Liver (tissue), 9 donors: ENCODE results near the gene GLI2. TPM values are rescaled to one million over a fixed set of nuclear protein-coding genes. Genes with fewer than 3 reads are reported as not detected.

ENCODE experiments used
- DNase-seq: peaks from one replicate; pipeline ENCODE4 v3.0.0-alpha.2; 2017; ENCODE audit warnings: low spot score
- H3K27ac ChIP-seq, 2 donors: one replicate each; pipeline ENCODE4 v1.7.0; 2013; ENCODE audit warnings: inconsistent platforms in 2 of 2, low read length in 2 of 2, control low read depth in 1 of 2, low read depth in 1 of 2, mild to moderate bottlenecking in 1 of 2
- H3K27me3 ChIP-seq, 4 donors: one replicate each; pipeline versions ENCODE4 v1.6.1 to v1.7.0; 2013; ENCODE audit warnings: low read length in 3 of 4, inconsistent platforms in 1 of 4, mild to moderate bottlenecking in 1 of 4, moderate library complexity in 1 of 4; ENCODE audit not compliant: control insufficient read depth in 4 of 4, insufficient read depth in 4 of 4
- H3K36me3 ChIP-seq, 4 donors: one replicate each; pipeline versions ENCODE4 v1.6.1 to v1.7.0; 2013; ENCODE audit warnings: low read length in 3 of 4, mild to moderate bottlenecking in 3 of 4, low read depth in 1 of 4, moderate library complexity in 1 of 4; ENCODE audit not compliant: control insufficient read depth in 4 of 4, insufficient read depth in 3 of 4
- H3K4me1 ChIP-seq, 4 donors: one replicate each; pipeline versions ENCODE4 v1.6.1 to v1.7.0; 2013; ENCODE audit warnings: low read length in 3 of 4, mild to moderate bottlenecking in 3 of 4, moderate library complexity in 1 of 4; ENCODE audit not compliant: control insufficient read depth in 4 of 4, insufficient read depth in 4 of 4
- H3K4me3 ChIP-seq, 3 donors: one replicate each; pipeline versions ENCODE4 v1.6.1 to v1.7.0; 2013; ENCODE audit warnings: low read length in 3 of 3, control low read depth in 1 of 3, low read depth in 1 of 3, mild to moderate bottlenecking in 1 of 3
- H3K9ac ChIP-seq, 2 donors: one replicate each; pipeline ENCODE4 v1.7.0; 2013; ENCODE audit warnings: low read length in 2 of 2, mild to moderate bottlenecking in 2 of 2, moderate library complexity in 2 of 2, control low read depth in 1 of 2, low read depth in 1 of 2
- H3K9me3 ChIP-seq, 4 donors: one replicate each; pipeline versions ENCODE4 v1.6.1 to v1.7.0; 2013; ENCODE audit warnings: low read length in 3 of 4; ENCODE audit not compliant: control insufficient read depth in 4 of 4
- EGR1 ChIP-seq, 2 donors: IDR thresholded peaks; 2 replicates each; pipeline ENCODE4 v1.6.1; 2016 to 2018; ENCODE audit warnings: antibody characterized with exemption in 2 of 2, low read depth in 2 of 2
- FOXA1 ChIP-seq: IDR thresholded peaks from 2 replicates; pipeline ENCODE4 v1.6.1; 2016; ENCODE audit warnings: antibody characterized with exemption
- FOXA2 ChIP-seq: IDR thresholded peaks from 2 replicates; pipeline ENCODE4 v1.6.1; 2016; ENCODE audit warnings: antibody characterized with exemption
- GABPA ChIP-seq, 2 donors: IDR thresholded peaks in 1 of 2; conservative IDR thresholded peaks in 1 of 2; 2 replicates each; pipeline ENCODE4 v1.6.1; 2016; ENCODE audit warnings: antibody characterized with exemption in 2 of 2, mild to moderate bottlenecking in 1 of 2, moderate library complexity in 1 of 2
- HNF4A ChIP-seq, 2 donors: conservative IDR thresholded peaks; 2 replicates each; pipeline ENCODE4 v1.6.1; 2016; ENCODE audit warnings: antibody characterized with exemption in 2 of 2, mild to moderate bottlenecking in 2 of 2
- HNF4G ChIP-seq: IDR thresholded peaks from 2 replicates; pipeline ENCODE4 v1.6.1; 2016; ENCODE audit warnings: antibody characterized with exemption
- JUND ChIP-seq, 2 donors: IDR thresholded peaks; 2 replicates each; pipeline ENCODE4 v1.6.1; 2016; ENCODE audit warnings: antibody characterized with exemption in 2 of 2
- NR2F2 ChIP-seq: IDR thresholded peaks from 2 replicates; pipeline ENCODE4 v1.6.1; 2016; ENCODE audit warnings: antibody characterized with exemption
- RAD21 ChIP-seq, 2 donors: IDR thresholded peaks; 2 replicates each; pipeline ENCODE4 v1.6.1; 2016; ENCODE audit warnings: antibody characterized with exemption in 2 of 2, mild to moderate bottlenecking in 2 of 2
- RXRA ChIP-seq, 2 donors: IDR thresholded peaks; 2 replicates each; pipeline ENCODE4 v1.6.1; 2017 to 2018; ENCODE audit warnings: antibody characterized with exemption in 2 of 2, mild to moderate bottlenecking in 1 of 2
- SP1 ChIP-seq: IDR thresholded peaks from 2 replicates; pipeline ENCODE4 v1.6.1; 2018; ENCODE audit warnings: antibody characterized with exemption, mild to moderate bottlenecking
- TAF1 ChIP-seq: conservative IDR thresholded peaks from 2 replicates; pipeline ENCODE4 v1.6.1; 2016; ENCODE audit warnings: antibody characterized with exemption, mild to moderate bottlenecking
- YY1 ChIP-seq: IDR thresholded peaks from 2 replicates; pipeline ENCODE4 v1.6.1; 2016; ENCODE audit warnings: antibody characterized with exemption, mild to moderate bottlenecking
- WGBS: extraction: QIAGEN DNeasy Blood & Tissue Kit; methylation state at CpG from one replicate; pipeline ENCODE4 v1.1.7; 2013; 5-methylcytosine and 5-hydroxymethylcytosine counted together
- polyA plus RNA-seq, 2 donors: library from polyadenylated mRNA; stranded (reverse) in 1 of 2; unstranded in 1 of 2; fragments of 200-250 nt in 1 of 2; fragments of >200 nt in 1 of 2; fragmentation: Nextera tagmentation in 1 of 2; extraction: Ambion mirVana in 1 of 2; gene quantifications; one replicate each; pipeline versions ENCODE4 v1.2.1 to v1.2.3, GENCODE V29; 2013 to 2015
- total RNA-seq, 2 donors: library from RNA; depleted of rRNA; stranded (reverse); fragments of >200 nt; gene quantifications; one replicate each; pipeline ENCODE4 v1.2.3, GENCODE V29; 2014
- TF ChIP-seq, protein P1 (sequence below): IDR thresholded peaks from 2 replicates; pipeline ENCODE4 v1.6.1; 2016; ENCODE audit warnings: antibody characterized with exemption
- TF ChIP-seq, protein P2 (sequence below): IDR thresholded peaks from 2 replicates; pipeline ENCODE4 v1.6.1; 2016; ENCODE audit warnings: antibody characterized with exemption
- TF ChIP-seq, protein P3 (sequence below): IDR thresholded peaks from 2 replicates; pipeline ENCODE4 v1.6.1; 2016; ENCODE audit warnings: antibody characterized with exemption
- TF ChIP-seq, protein P4 (sequence below): fragments of 150-350 bp; IDR thresholded peaks from 2 replicates; pipeline ENCODE4 v1.5.1; 2017; ENCODE audit warnings: improper control_type of control experiment, low read depth, low read length; ENCODE audit not compliant: missing input control
- donor health status: healthy.
- donor health status: healthy.
- donor health status: healthy.
- donor health status: healthy.
- donor health status: healthy.

The GLI2 gene
- total and polyA plus RNA-seq, 4 donors: 0.04 to 0.16 (median 0.11) TPM

DNA sequence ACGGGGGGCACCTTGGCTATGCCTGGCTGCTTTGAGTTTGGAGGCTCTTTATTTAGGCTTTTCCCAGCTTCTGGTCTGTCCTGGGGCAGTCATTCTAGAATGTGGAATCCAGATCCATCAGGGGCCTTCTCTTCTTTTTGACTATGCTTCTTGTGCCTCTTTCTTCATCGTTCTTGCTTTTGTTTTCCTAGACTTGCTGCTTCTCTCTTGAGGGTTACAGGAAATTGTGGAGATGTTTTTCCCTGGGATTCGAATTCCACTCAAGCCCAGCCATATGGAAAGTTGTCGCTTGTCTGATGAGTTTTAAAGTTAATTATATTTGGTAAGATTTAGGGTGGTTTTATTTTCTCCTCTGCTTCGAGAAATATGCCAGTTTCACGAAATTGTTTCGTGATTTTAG is 2.4 kb downstream of the GLI2 start:
- Histone ChIP-seq H3K4me1 (peaks cover 14 to 29% (median 23%) of the 10 kb centered on the region in 4 donors), H3K4me3 (peak overlapping the region in 1 of 3 donors; percentile 38), H3K9me3 (no peaks in the 10 kb centered on the region), H3K27me3 (peaks cover 10 to 30% (median 24%) of the 10 kb centered on the region in 4 donors), H3K36me3 (no peaks in the 10 kb centered on the region), H3K27ac (no peak overlapping the region), H3K9ac (no peak overlapping the region)
- TF ChIP-seq EGR1 (IDR thresholded peaks at IDR 0.05; ENCODE audit: low read depth in 2 of 2) (no peak), FOXA2 (no peak), SP1 (no peak), YY1 (no peak), RXRA (IDR thresholded peaks at IDR 0.05) (no peak), JUND (IDR thresholded peaks at IDR 0.05) (no peak), NR2F2 (no peak), HNF4A (conservative IDR thresholded peaks at IDR 0.05) (no peak), RAD21 (IDR thresholded peaks at IDR 0.05) (no peak), FOXA1 (no peak), GABPA (IDR thresholded peaks at IDR 0.05 in 1 of 2, conservative IDR thresholded peaks at IDR 0.05 in 1 of 2) (no peak), HNF4G (no peak), TAF1 (no peak)
- TF ChIP-seq, protein P1, sequence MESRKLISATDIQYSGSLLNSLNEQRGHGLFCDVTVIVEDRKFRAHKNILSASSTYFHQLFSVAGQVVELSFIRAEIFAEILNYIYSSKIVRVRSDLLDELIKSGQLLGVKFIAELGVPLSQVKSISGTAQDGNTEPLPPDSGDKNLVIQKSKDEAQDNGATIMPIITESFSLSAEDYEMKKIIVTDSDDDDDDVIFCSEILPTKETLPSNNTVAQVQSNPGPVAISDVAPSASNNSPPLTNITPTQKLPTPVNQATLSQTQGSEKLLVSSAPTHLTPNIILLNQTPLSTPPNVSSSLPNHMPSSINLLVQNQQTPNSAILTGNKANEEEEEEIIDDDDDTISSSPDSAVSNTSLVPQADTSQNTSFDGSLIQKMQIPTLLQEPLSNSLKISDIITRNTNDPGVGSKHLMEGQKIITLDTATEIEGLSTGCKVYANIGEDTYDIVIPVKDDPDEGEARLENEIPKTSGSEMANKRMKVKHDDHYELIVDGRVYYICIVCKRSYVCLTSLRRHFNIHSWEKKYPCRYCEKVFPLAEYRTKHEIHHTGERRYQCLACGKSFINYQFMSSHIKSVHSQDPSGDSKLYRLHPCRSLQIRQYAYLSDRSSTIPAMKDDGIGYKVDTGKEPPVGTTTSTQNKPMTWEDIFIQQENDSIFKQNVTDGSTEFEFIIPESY: no peak
- TF ChIP-seq, protein P2, sequence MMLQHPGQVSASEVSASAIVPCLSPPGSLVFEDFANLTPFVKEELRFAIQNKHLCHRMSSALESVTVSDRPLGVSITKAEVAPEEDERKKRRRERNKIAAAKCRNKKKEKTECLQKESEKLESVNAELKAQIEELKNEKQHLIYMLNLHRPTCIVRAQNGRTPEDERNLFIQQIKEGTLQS: no peak
- TF ChIP-seq, protein P3, sequence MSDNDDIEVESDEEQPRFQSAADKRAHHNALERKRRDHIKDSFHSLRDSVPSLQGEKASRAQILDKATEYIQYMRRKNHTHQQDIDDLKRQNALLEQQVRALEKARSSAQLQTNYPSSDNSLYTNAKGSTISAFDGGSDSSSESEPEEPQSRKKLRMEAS: no peak
- TF ChIP-seq, protein P4, sequence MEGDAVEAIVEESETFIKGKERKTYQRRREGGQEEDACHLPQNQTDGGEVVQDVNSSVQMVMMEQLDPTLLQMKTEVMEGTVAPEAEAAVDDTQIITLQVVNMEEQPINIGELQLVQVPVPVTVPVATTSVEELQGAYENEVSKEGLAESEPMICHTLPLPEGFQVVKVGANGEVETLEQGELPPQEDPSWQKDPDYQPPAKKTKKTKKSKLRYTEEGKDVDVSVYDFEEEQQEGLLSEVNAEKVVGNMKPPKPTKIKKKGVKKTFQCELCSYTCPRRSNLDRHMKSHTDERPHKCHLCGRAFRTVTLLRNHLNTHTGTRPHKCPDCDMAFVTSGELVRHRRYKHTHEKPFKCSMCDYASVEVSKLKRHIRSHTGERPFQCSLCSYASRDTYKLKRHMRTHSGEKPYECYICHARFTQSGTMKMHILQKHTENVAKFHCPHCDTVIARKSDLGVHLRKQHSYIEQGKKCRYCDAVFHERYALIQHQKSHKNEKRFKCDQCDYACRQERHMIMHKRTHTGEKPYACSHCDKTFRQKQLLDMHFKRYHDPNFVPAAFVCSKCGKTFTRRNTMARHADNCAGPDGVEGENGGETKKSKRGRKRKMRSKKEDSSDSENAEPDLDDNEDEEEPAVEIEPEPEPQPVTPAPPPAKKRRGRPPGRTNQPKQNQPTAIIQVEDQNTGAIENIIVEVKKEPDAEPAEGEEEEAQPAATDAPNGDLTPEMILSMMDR: no peak
- DNase-seq: no peak
- WGBS: 40% methylated on average over 7 of the region's 7 CpGs

DNA sequence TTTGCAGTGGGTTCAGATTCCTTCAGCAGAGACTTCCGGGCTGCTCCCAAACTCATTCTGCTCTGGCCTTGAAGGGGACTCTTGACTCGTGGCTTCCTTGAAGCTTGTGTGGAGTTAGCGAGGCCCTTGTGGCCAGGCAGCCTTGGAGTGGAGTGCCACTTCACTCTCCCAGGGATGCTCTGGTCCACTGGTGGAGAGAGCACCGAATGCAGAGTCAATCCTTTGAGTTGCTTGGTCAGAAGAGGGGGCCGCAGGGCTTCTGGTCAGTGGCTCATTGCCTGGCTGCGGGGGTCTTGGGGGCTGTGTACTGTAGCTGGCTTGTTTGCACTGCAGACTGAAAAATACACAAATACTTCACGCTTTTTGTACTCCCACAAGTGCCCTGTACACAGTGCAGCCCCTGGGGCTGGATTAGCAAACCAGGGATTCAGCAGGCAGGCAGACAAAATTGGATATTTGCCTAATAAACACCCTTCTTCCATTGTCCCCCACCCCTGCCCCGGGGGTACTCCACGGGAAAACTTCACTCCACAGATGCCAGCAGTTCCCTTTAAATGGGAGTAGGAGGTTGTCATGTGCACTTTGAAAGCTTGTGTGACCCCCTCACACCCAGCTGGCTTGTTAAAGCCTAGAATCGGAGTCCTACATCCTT is 3.2 kb downstream of the GLI2 start:
- no peak overlapping the region for H3K27ac ChIP-seq
- peaks cover 10 to 33% (median 24%) of the 10 kb centered on the region in 4 donors for H3K27me3 ChIP-seq
- no peaks in the 10 kb centered on the region for H3K9me3 ChIP-seq
- no peak for DNase-seq
- peaks cover 14 to 29% (median 23%) of the 10 kb centered on the region in 4 donors for H3K4me1 ChIP-seq
- 39% methylated on average over 10 of the region's 10 CpGs for WGBS
- TF ChIP-seq RXRA (IDR thresholded peaks at IDR 0.05): no peak
- H3K36me3 ChIP-seq: no peaks in the 10 kb centered on the region
- no peak overlapping the region for H3K4me3 ChIP-seq
- H3K9ac ChIP-seq: no peak overlapping the region
